GM19452 (cell line): ENCODE results near the gene NOTCH1.
"Not testable (repeated sequence)": the region's sequence is repeated elsewhere in the genome, so short reads cannot be mapped to it uniquely, and the experiment has no call there.

ENCODE experiments used
- ATAC-seq: cut with Tn5 transposase; IDR thresholded peaks from one replicate; pipeline ENCODE4 v1.9.1; 2021; ENCODE audit not compliant: unreplicated experiment

Gene NOTCH1

DNA sequence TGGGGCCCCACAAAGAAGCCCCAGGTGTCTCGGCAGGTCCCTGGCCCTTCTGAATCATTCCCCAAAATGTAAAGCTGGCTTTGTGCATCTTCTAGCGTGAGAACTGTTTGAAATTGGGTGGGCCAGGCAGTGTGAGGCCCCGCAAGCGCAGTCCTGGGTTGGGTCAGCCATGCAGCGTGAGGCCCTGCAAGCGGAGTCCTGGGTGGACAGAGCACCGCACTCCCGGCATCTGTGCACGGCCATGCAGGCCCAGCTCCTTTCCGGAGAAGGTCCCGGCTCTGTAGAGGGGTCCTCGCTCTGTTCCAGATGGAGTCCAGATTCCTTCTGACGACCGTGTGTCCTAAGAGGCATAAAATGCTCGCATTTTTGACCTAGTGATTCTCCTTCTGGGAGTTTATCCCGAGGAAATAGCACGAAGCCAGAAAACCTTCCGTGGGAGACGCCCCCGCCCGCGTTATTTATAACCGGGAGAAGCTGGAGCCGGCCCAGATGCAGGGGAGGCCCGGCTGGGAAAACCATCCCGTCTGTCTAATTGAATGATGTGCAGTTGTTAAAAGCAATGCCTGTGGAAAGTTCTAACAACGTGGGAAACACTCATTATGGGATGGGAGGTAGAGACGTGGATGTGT lies 19.4 kb upstream of the NOTCH1 start:
- ATAC-seq, result no peak

DNA sequence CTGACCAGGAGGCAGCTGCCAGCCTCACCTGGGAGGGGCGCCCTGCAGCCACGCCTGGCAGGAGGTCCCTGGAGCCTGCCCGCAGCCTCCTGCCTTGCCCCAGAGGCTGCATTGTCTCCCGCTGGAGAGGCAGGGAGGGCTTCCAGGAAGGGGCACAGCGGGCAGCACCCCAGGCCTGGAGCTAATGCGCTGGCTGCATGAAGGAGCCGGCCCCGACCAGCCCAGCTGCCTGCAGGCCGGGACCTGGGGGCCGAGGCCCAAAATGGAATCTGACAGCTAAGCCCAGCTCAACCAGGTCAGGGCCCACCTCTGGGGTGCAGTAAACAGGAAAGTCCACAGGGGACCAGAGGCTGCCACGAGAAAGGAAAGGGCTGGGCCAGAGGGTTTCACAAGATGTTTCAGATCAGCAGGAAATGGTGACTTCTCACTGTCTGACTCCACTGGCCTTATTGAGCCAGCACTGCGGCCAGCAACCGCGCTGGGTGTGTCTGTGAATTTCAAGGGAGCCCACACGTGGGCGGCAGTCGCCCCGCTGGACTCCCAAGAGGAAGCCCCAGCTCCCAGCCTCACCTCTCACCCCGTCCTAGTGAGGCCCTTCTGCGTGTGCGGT lies 18.6 kb upstream of the NOTCH1 start:
- no peak for ATAC-seq

DNA sequence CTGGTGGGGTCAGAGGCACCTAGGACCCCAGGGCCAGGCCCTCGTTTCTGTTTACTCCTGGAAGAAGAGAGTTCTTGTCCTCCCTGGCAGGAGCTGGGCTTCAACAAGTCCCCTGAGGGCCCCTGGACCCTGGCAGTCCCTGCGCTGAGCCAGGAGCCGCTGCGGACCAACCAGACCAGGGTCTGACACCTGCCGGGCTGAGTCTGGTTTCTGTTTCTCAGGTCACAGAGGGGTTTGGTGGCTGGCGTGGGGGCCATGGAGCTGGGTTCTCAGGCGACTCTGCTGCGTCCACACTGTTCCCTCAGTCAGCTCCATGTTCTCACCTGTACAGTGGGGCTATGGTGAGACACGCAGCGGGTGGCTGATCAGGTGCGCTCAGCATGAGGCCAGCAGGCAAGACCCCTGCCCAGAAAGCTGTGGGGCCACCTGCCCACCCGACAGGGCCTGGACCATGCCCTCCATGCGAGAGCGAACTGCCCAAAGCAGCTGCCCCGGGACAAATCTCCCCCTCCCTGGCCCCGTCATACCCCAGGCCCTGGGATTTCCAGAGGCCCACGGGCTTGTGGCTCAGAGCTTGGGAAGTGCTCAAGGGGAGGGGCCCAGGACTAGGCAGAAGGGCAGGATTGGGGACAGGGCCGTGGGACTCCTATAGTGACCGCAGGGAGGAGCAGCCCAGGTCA lies 17.9 kb upstream of the NOTCH1 start:
- no peak for ATAC-seq

DNA sequence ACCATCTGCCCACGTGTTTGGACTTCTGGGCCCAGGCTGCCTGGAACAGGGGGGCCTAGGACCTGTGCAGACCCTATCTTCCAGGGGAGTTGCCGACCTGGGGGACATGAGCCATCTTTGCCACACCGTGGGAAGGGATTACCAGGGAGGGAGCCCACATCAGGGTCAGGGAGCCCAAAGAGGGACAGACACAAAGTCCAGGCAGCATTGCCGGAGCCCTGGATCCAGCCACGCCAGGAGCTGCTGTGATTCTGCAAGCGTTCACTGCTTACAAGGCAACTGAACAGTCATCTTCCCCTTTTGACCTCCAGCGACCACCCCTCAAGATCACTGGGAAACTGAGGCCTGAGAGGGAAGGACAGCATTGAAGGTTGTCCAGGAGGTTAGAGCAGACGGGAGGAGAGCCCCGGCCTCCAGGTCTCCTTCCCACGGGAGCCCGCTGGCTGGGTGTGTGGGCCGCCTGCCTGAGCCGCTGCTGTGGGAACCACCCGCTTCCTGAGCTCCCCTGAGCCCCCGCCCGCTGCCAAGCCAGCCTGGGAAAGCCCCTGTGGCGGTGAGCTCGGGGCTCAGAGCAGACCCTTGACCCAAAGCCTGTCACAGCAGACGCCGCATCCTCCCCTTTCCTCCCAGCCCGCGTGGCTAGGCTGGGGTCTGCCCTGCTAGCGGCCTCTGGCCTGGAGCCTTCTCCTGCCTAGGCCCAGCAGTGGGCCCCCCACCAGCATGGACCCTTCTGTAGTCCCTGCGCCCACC lies 17.1 kb upstream of the NOTCH1 start:
- no peak for ATAC-seq

DNA sequence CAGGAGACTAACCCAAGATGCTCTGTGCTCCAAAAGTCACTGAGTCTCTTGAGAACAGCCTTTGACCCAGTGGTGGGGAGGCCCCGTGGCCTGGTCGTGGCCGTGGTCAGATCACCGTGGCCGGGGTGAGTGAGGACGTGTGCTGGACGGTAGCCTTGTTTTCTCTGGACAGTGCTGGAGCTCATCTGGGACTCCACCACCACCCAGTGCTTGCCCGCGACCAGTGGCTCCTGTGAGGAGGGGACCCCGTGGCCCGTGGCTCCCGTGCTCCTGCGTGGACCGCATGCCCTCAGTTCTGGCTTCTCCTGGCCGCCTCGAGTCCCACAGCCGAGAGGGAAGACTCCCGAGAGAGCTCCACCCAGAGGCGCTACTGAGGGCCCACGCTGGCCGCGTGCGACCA lies 15.9 kb upstream of the NOTCH1 start:
- no peak for ATAC-seq

DNA sequence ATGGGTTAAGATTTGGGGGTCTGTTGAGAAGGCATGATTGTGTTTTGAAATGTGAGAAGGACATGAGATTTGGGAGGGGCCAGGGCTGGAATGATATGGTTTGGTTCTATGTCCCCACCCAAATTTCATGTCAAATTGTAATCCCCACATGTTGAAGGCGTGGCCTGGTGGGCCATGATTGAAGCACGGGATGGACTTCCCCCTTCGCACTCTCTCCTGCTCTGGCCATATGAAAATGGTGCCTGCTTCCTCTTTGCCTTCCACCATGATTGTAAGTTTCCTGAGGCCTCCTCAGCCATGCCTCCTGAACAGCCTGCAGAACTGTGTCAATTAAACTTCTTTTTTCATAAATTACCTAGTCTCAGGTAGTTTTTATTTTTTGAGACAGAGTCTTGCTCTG lies 14.7 kb upstream of the NOTCH1 start:
- no peak for ATAC-seq

DNA sequence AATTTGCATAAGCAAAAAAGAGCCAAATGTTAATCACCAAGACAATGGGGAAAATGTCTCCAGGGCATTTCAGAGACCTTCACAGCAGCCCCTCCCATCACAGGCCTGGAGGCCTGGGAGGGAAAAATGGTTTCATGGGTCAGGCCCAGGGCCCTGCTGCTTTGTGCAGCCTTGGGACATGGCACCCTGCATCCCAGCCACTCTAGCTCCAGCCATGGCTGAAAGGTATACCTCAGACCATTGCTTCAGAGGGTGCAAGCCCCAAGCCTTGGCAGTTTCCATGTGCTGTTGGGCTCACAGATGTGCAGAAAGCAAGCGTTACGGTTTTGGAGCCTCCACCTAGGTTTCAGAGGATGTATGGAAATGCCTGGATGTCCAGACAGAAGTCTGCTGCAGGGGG lies 13.5 kb upstream of the NOTCH1 start:
- not testable (repeated sequence) for ATAC-seq

DNA sequence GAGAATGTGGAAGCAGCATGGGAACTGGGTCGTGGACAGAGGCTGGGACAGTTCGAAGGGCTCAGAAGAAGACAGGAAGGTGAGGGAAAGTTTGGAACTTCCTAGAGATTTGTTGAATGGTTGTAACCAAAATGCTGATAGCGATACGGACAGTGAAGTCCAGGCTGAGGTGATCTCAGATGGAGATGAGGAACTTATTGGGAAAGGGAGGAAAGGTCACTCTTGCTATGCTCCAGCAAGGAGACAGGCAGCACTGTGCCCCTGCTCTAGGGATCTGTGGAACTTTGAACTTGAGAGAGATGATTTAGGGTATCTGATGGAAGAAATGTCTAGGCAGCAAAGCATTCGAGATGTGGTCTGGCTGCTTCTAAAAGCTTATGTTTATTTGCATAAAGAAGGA lies 13.0 kb upstream of the NOTCH1 start:
- ATAC-seq, result not testable (repeated sequence)

DNA sequence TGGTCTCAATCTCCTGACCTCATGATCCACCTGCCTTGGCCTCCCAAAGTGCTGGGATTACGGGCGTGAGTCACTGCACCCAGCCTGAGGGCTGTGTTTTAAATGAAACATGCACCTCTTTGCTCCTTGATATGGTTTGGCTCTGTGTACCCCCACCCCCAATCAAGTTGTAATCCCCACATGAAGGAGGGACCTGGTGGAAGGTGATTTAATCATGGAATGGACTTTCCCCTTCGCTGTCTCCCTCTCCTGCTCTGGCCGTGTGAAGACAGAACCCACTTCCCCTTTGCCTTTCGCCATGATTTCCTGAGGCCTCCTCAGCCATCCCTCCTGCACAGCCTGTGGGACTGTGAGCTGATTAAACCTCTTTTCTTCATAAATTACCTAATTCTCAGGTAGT lies 12.5 kb upstream of the NOTCH1 start:
- ATAC-seq, result no peak

DNA sequence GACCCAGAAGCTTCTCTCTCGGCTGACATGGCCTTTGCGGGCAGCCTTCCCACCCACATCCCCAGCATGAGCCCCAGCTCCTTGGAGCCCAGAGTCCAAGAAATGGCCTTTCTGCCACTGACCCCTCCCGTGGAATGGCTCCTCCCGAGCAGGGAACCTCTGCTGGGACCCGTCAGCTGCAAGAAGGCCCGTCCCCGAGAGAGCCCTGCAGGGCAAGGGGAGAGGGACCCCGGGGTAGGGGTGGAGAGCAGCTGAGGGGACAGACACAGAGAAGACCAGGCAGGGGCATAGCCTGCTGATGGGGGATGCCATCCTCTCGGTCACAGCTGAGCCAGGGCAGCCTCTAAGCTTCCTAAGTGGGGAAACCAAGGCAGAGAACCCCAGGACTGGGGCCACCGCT lies 11.2 kb upstream of the NOTCH1 start:
- ATAC-seq, result no peak

DNA sequence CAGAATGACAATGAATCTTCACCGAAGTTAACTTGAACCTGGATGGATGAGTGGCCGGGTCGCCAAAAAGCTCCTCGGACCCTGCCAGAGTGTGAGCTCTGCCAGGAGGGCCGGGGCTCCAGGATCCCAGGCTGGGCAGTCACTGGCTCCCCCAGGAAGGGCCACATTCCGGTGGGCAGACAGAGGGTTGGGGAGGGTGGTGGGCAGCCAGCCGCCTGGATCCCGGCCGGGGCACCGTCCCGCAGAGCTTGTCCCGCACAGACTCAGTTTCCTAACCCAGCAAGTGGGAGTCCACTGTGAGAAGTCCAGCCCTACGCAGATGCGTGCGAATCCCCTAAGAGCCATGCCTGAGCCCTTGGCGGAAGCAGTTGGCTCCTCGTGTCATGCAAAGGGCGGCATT lies 10.3 kb upstream of the NOTCH1 start:
- no peak for ATAC-seq

DNA sequence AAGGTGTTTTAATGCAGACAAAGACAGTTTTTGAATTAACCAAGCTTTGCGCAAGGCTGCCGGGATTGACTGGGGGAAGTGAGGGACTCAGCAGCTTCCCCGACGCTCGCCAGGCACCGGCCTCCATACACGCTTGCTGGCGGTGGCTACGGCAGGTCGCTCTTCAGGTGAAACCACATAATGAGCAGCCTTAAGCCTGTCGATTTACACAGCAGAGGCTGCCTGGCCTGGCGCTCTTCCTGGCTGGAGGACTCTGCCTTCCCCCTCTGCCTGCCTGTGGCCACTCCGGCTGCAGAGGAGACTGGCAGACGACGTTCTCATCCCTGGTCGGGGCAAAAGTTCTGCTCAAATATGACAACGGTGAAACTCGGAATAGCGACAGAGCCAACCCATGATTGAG lies 9.0 kb upstream of the NOTCH1 start:
- no peak for ATAC-seq

DNA sequence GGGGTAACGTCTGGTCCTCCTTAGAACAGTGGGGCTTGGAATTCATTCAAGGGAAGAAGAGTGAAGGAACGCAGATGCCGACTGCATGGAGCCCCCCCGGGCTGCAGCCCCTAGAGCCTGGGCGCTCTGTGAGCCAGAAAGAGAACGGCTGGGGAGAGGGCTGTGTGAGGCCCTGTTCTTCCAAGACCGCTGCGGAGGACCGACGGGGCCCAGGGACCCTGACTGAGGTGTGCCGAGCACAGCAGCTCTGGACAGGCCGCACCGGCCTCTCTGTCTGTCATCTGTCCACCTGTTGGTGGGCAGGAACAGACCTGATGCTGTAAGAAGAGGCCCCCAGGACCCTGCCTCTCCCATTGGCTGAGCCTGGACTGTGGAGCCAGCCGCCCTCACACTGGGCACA lies 7.7 kb upstream of the NOTCH1 start:
- no peak for ATAC-seq

DNA sequence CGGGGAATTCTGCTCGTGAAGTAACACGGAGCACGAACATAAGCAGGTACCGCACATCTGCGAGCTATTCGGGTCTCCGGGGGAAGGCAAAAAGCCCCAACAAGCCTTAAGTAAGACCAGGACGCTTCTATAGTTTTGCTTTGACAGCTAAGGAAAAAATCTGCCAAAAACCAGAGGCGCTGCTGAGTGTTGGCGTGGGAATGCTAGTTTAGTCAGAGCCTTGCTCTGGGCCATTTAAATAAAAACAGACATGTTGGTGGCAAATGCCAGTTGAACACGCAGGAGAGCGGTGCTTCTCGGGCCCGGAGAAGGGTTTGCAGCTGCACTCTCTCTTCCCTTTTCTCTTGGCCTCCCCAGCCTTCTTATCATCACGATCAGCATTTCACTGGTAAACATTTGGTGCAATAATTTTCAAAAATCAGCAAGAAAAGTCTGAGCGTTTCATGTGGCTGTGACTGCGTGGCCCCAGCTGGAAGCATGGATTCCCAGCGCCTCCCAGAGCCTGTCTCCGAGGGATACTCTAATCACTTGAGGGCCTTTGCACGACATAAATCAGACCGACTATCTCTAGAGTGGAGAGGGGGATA lies 6.4 kb upstream of the NOTCH1 start:
- ATAC-seq, result no peak

DNA sequence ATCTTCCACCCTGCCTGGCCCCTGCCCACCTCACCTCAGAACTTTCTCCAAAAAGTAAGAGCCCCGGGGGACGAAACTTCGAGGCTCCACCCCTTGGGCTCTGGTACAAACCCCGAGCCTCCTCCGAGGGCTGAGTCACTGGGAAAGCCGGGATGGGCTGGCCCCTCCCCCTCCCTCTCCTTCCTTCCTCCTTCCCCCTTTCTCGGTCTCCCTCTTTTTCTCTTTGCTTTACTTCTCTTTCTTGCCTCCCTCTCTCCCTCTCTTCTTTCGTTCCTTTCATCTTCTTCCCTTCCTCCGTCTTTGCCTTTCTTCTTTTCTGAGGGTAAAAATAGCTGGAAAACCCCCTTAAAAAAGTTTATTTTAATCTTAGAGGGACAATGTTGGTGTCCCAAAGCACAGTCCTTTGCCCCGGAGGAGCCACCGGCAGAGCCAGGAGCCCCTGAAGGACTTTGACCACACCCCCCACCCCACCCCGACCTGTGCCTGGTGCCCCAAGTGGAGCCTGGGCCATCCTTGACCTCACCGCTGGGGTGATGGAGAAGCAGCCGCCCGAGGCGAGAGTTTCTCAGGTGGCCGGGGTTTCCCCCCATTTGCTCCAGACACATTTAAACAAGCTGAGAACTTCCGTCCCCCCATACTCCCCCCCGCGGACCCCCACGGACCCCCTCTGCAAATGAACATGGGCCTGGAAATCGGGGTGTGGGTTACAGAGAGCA lies 5.7 kb upstream of the NOTCH1 start:
- ATAC-seq, result no peak

DNA sequence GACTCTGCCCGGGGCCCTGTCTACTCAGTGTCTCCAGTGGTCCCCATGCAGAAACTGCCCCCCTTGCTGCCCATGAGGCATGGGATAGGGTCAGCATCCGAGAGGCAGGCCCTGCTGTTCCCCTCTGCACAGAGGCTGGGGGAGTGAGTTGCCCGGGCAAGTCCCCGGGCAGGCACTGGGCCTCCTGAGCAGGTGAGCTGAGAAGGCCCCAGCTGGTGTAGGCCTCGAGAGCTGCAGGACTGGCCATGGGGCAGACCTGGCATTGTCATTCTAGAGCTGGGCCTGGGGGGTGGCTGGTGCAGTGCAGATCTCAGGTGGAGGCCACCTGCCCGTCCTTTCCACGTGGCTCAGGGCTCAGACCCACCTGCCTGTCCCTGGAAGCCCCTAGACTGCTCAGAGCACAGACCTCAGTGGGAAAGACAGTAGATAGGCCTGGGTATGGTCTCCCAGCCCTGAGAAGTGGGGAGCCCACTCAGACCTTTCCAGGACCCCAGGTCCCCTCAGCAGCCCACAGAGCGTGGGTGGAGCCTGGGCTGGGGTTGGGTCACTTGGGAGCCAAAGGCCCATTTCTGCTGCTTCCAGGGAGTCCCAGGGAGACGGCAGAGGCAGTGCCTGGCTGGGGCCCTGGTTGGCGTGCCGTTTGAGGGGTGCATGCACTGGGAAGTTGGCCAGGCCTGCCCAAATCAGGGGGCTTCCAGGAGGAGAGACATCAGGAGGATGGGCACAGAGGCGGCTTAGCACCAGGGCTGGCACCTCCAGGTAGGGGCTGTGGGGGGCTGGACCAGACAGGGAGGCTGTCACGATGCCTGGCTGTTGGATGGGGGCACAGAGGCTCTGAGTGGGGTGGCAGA lies 4.8 kb upstream of the NOTCH1 start:
- no peak for ATAC-seq

DNA sequence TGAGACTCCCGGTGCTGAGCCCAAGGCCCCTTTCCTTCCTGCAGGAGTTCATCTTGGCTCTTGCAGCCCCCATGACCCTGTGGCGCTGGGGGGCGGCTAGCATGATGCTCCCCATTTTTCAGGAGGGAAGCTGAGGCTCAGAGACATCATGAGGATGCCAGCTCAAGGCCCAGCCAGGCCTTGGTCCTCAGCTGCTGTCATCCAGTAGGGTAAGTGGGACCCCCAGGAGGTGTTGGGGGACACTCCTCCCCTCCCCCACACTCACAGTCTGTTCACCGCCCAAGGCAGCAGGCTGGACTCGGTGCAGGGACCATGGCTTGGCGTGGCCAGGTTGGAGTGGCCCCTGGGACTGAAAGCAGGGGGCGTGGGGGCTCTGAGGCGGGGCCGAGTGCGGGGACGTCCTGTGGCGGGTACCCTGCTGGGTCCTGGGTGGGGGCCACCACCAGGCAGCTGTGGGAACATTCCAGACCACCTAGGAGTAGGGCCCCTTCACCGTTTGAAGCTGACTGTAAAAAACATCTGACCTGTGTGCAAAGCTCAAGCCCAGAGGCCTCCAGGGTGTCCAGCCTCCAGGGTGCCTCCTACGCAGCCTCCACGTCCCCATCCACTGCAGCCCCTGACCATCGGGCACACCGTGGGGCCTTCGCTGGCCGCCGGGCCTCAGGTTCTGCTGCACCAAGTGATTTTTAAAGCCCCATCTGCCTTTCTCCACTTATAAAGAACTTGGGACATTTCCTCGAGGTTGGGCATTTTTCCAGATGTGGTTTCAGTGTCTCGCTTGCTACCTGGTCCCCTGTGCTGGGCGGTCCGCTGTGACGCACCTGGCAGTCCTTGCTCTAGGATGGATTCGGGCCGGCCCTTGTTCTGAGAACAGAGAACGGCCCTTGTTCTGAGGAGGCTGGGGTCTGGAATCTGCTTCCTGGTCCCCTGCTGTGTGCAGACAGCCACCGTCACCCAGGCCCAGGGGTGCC lies 3.4 kb upstream of the NOTCH1 start:
- no peak for ATAC-seq

DNA sequence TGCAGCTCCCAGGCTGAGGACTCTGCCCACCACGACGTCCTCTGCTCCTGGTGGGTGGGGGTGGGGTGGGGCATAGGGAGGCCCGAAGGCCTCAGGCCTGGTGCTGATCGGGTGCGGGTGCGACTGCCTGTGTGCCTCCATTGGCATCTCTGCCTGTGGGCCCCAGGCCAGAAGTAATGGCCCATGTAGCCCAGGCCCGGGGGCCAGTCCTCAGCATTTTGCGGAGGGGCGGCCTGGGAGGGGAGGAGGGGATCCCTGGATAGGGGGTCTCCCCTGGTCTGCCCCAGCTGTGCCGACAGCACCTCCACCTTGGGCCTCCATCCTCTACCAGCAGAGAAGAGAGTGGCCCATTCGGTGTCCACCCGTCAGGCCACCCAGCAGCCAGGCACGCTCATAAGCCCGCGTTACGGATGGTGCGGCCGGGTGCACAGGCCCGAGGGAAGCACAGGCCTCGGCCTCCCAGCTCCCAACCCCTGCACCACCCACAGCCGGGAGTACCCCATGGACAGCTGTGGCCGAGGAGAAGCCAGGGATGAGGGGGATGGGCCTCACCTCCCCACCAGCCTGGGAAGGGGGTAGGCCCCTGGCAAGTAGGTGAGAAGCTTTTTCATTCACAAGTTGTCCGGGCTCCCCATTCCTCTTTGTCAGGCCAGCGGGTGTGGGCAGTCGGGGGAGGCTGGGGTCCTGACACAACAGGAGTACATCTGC lies 1.8 kb upstream of the NOTCH1 start:
- ATAC-seq, result no peak
